H9 (cell line): ENCODE results near the gene KRT85. TPM values are rescaled to one million over a fixed set of nuclear protein-coding genes. Genes with fewer than 3 reads are reported as not detected.

ENCODE experiments used
- DNase-seq: peaks from one replicate; pipeline ENCODE4 v3.0.0-alpha.2; 2017
- H2AFZ ChIP-seq: one replicate; pipeline ENCODE4 v1.6.1; 2013; ENCODE audit warnings: mild to moderate bottlenecking, low read length, control low read depth, moderate library complexity
- H2AK5ac ChIP-seq: 2 replicates; pipeline ENCODE4 v1.6.1; 2013; ENCODE audit warnings: low read length, control low read depth, mixed read lengths; ENCODE audit not compliant: insufficient read length
- H2BK120ac ChIP-seq: one replicate; pipeline ENCODE4 v1.6.1; 2013; ENCODE audit warnings: low read depth, mild to moderate bottlenecking, low read length, control low read depth, inconsistent platforms; ENCODE audit not compliant: poor library complexity, severe bottlenecking
- H2BK12ac ChIP-seq: 2 replicates; pipeline ENCODE4 v1.6.1; 2013; ENCODE audit warnings: low read length, control low read depth, mixed read lengths, low read depth; ENCODE audit not compliant: insufficient read length
- H2BK15ac ChIP-seq: 2 replicates; pipeline ENCODE4 v1.6.1; 2013; ENCODE audit warnings: low read depth, low read length, control low read depth
- H2BK20ac ChIP-seq: one replicate; pipeline ENCODE4 v1.6.1; 2013; ENCODE audit warnings: low read depth, mild to moderate bottlenecking, low read length, control low read depth, inconsistent platforms; ENCODE audit not compliant: poor library complexity, severe bottlenecking
- H2BK5ac ChIP-seq: 2 replicates; pipeline ENCODE4 v1.6.1; 2013; ENCODE audit warnings: low read length, control low read depth, mixed read lengths; ENCODE audit not compliant: insufficient read length
- H3K14ac ChIP-seq: 2 replicates; pipeline ENCODE4 v1.6.1; 2013; ENCODE audit warnings: low read length, control low read depth; ENCODE audit not compliant: insufficient read depth
- H3K18ac ChIP-seq: 2 replicates; pipeline ENCODE4 v1.6.1; 2013; ENCODE audit warnings: low read depth, mild to moderate bottlenecking, mixed read lengths, low read length, control low read depth; ENCODE audit not compliant: insufficient read length
- H3K23ac ChIP-seq: 2 replicates; pipeline ENCODE4 v1.6.1; 2013; ENCODE audit warnings: low read length, control low read depth, mixed read lengths, low read depth; ENCODE audit not compliant: insufficient read length
- H3K23me2 ChIP-seq: 2 replicates; pipeline ENCODE4 v1.6.1; 2013; ENCODE audit warnings: low read depth, mild to moderate bottlenecking, mixed read lengths, low read length, control low read depth; ENCODE audit not compliant: insufficient read length, poor library complexity, severe bottlenecking
- H3K27ac ChIP-seq: 2 replicates; pipeline ENCODE4 v1.5.1; 2013; ENCODE audit warnings: low read length, control low read depth, mixed read lengths, low read depth; ENCODE audit not compliant: insufficient read length
- H3K27me3 ChIP-seq: 2 replicates; pipeline ENCODE4 v1.6.1; 2013; ENCODE audit warnings: low read length, control low read depth, inconsistent platforms; ENCODE audit not compliant: insufficient read depth
- H3K4ac ChIP-seq: 2 replicates; pipeline ENCODE4 v1.6.1; 2013; ENCODE audit warnings: low read depth, mild to moderate bottlenecking, control low read depth, inconsistent platforms, low read length, moderate library complexity
- H3K4me1 ChIP-seq: 2 replicates; pipeline ENCODE4 v1.6.1; 2013; ENCODE audit warnings: low read length, control low read depth, inconsistent platforms; ENCODE audit not compliant: insufficient read depth
- H3K4me2 ChIP-seq: 2 replicates; pipeline ENCODE4 v1.6.1; 2013; ENCODE audit warnings: low read length, control low read depth, mixed read lengths; ENCODE audit not compliant: insufficient read length, insufficient read depth
- H3K56ac ChIP-seq: 2 replicates; pipeline ENCODE4 v1.6.1; 2013; ENCODE audit warnings: low read depth, mild to moderate bottlenecking, mixed read lengths, low read length, control low read depth; ENCODE audit not compliant: insufficient read length
- H3K79me1 ChIP-seq: 2 replicates; pipeline ENCODE4 v1.6.1; 2013; ENCODE audit warnings: low read depth, mild to moderate bottlenecking, moderate library complexity, low read length, control low read depth, inconsistent platforms; ENCODE audit not compliant: insufficient read depth, poor library complexity, severe bottlenecking
- H3K79me2 ChIP-seq: 2 replicates; pipeline ENCODE4 v1.6.1; 2013; ENCODE audit warnings: low read length, control low read depth, inconsistent platforms; ENCODE audit not compliant: insufficient read depth
- H3K9ac ChIP-seq: 2 replicates; pipeline ENCODE4 v1.6.1; 2013; ENCODE audit warnings: low read length, control low read depth, mixed read lengths; ENCODE audit not compliant: insufficient read length; ENCODE audit errors: extremely low read depth
- H3K9me3 ChIP-seq: one replicate; pipeline ENCODE4 v1.6.1; 2013; ENCODE audit warnings: low read depth, low read length, inconsistent platforms; ENCODE audit not compliant: control insufficient read depth
- H3T11ph ChIP-seq: one replicate; pipeline ENCODE4 v1.6.1; 2013; ENCODE audit warnings: mild to moderate bottlenecking, low read length, control low read depth, inconsistent platforms
- H4K20me1 ChIP-seq: one replicate; pipeline ENCODE4 v1.6.1; 2013; ENCODE audit not compliant: control insufficient read depth, insufficient read length, insufficient read depth
- H4K5ac ChIP-seq: 2 replicates; pipeline ENCODE4 v1.6.1; 2013; ENCODE audit warnings: low read depth, mild to moderate bottlenecking, mixed read lengths, low read length, control low read depth; ENCODE audit not compliant: insufficient read length
- H4K8ac ChIP-seq: replicated peaks from 2 replicates; pipeline ENCODE4 v1.6.1; 2013; ENCODE audit warnings: low read length, control low read depth, mixed read lengths, low read depth; ENCODE audit not compliant: insufficient read length
- H4K91ac ChIP-seq: 2 replicates; pipeline ENCODE4 v1.6.1; 2013; ENCODE audit warnings: low read depth, mild to moderate bottlenecking, moderate library complexity, mixed read lengths, low read length, control low read depth; ENCODE audit not compliant: insufficient read length
- H3K27ac Mint-ChIP-seq, 3 experiments: 2 replicates in 2 of 3; 3 replicates in 1 of 3; pipeline ENCODE4 v1.8.0; 2020 to 2021; ENCODE audit warnings: mixed read lengths in 3 of 3, mild to moderate bottlenecking in 1 of 3, moderate library complexity in 1 of 3
- H3K27me3 Mint-ChIP-seq: 2 replicates; pipeline ENCODE4 v1.8.0; 2021; ENCODE audit warnings: low read depth, mild to moderate bottlenecking, moderate library complexity, mixed read lengths
- H3K36me3 Mint-ChIP-seq, 3 experiments: 2 replicates in 2 of 3; 3 replicates in 1 of 3; pipeline ENCODE4 v1.8.0; 2020 to 2021; ENCODE audit warnings: low read depth in 3 of 3, mixed read lengths in 3 of 3; ENCODE audit not compliant: insufficient read depth in 1 of 3
- H3K4me1 Mint-ChIP-seq, 2 experiments: 2 replicates each; pipeline ENCODE4 v1.8.0; 2020; ENCODE audit warnings: mixed read lengths in 2 of 2
- H3K4me3 Mint-ChIP-seq, 2 experiments: 2 replicates in 1 of 2; 3 replicates in 1 of 2; pipeline ENCODE4 v1.8.0; 2020 to 2021; ENCODE audit warnings: mild to moderate bottlenecking in 2 of 2, mixed read lengths in 2 of 2, moderate library complexity in 1 of 2
- H3K9me3 Mint-ChIP-seq, 2 experiments: 2 replicates in 1 of 2; 3 replicates in 1 of 2; pipeline ENCODE4 v1.8.0; 2020; ENCODE audit warnings: mild to moderate bottlenecking in 2 of 2, mixed read lengths in 2 of 2, moderate library complexity in 1 of 2
- WGBS: extraction: QIAGEN DNeasy Blood & Tissue Kit; methylation state at CpG from one replicate; pipeline ENCODE4 v1.1.7; 2013; ENCODE audit warnings: missing lambda C conversion rate, low lambda C conversion rate, mixed read lengths; ENCODE audit not compliant: insufficient read length; ENCODE audit errors: extremely low coverage; 5-methylcytosine and 5-hydroxymethylcytosine counted together
- total RNA-seq: library from RNA; stranded (reverse); gene quantifications from 2 replicates; pipeline ENCODE4 v1.2.1, GENCODE V29; 2021
- TF ChIP-seq, protein P1 (sequence below): fragments of 200-600 bp; sonication (generic); conservative IDR thresholded peaks from 3 replicates; pipeline ENCODE4 v1.8.0; 2021; ENCODE audit warnings: antibody characterized with exemption, mild to moderate bottlenecking

Gene KRT85
- total RNA-seq, 1 experiment from 2014 or later, result not detected

GRCh38 chr12:52401926-52402325 is 34.6 kb upstream of the KRT85 start:
- WGBS, result no CpG with 5 or more reads among the region's 4 CpGs
- H3K27me3 Mint-ChIP-seq, result no peaks in the 10 kb centered on the region; the same call in 1 of the 2 replicates
- peaks cover 10 to 13% of the 10 kb centered on the region in 2 experiments for H3K4me1 Mint-ChIP-seq
- Histone ChIP-seq H3K18ac (no peak overlapping the region), H3K27ac (no peak overlapping the region), H2BK12ac (no peak overlapping the region), H3K9me3 (no peaks in the 10 kb centered on the region), H4K20me1 (no peaks in the 10 kb centered on the region), H2AK5ac (no peak overlapping the region), H3K4me2 (no peak overlapping the region), H2BK5ac (no peak overlapping the region), H3K56ac (no peak overlapping the region), H3K23ac (no peak overlapping the region), H3K79me1 (no peaks in the 10 kb centered on the region), H2BK120ac (no peak overlapping the region), H3K27me3 (no peaks in the 10 kb centered on the region; the same call in 1 of the 2 replicates), H3T11ph (no peak overlapping the region), H2BK20ac (no peak overlapping the region), H3K4ac (no peak overlapping the region), H3K14ac (no peak overlapping the region), H4K8ac (no peak overlapping the region), H3K79me2 (no peaks in the 10 kb centered on the region), H3K4me1 (peaks cover 1% of the 10 kb centered on the region; the same call in 1 of the 2 replicates), H2AFZ (no peak overlapping the region), H4K5ac (no peak overlapping the region), H2BK15ac (no peak overlapping the region), H4K91ac (no peak overlapping the region), H3K23me2 (no peaks in the 10 kb centered on the region), H3K9ac (no peak overlapping the region)
- no peaks in the 10 kb centered on the region; a peak in 1 of 7 replicates for H3K36me3 Mint-ChIP-seq
- TF ChIP-seq, protein P1, sequence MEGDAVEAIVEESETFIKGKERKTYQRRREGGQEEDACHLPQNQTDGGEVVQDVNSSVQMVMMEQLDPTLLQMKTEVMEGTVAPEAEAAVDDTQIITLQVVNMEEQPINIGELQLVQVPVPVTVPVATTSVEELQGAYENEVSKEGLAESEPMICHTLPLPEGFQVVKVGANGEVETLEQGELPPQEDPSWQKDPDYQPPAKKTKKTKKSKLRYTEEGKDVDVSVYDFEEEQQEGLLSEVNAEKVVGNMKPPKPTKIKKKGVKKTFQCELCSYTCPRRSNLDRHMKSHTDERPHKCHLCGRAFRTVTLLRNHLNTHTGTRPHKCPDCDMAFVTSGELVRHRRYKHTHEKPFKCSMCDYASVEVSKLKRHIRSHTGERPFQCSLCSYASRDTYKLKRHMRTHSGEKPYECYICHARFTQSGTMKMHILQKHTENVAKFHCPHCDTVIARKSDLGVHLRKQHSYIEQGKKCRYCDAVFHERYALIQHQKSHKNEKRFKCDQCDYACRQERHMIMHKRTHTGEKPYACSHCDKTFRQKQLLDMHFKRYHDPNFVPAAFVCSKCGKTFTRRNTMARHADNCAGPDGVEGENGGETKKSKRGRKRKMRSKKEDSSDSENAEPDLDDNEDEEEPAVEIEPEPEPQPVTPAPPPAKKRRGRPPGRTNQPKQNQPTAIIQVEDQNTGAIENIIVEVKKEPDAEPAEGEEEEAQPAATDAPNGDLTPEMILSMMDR, result no peak
- no peak for DNase-seq
- H3K4me3 Mint-ChIP-seq, result no peak overlapping the region
- no peaks in the 10 kb centered on the region for H3K9me3 Mint-ChIP-seq
- no peak overlapping the region for H3K27ac Mint-ChIP-seq
